ENCODE data around the gene MYO5B.
A peak's percentile ranks its signal among the peaks of the same experiment; 100 is the strongest.
"Not testable (repeated sequence)": the region's sequence is repeated elsewhere in the genome, so short reads cannot be mapped to it uniquely, and the experiment has no call there.

MYO5B gene

GRCh38 chr18:49846718-49847470 lies 348.1 kb downstream of the MYO5B start:
- DNase-seq: peak; percentile 19

- DNase-seq: no peak
These were observed 348.6 kb downstream of the MYO5B start for GRCh38 chr18:49846361-49846662.

GRCh38 chr18:49845629-49846360 lies 349.2 kb downstream of the MYO5B start:
- no peak for DNase-seq

GRCh38 chr18:49844903-49845302 lies 350.0 kb downstream of the MYO5B start:
- no peak for DNase-seq

- no peak for DNase-seq
These were observed 350.9 kb downstream of the MYO5B start for GRCh38 chr18:49843778-49844625.

GRCh38 chr18:49843131-49843530 lies 351.8 kb downstream of the MYO5B start:
- DNase-seq: no peak

GRCh38 chr18:49842656-49843055 lies 352.3 kb downstream of the MYO5B start:
- no peak for DNase-seq

- peak; percentile 23 for DNase-seq
These were observed 353.4 kb downstream of the MYO5B start for GRCh38 chr18:49841236-49842217.

- no peak for DNase-seq
These were observed 355.9 kb downstream of the MYO5B start for GRCh38 chr18:49839012-49839411.

GRCh38 chr18:49838381-49838780 lies 356.6 kb downstream of the MYO5B start:
- DNase-seq: no peak

- DNase-seq: no peak
These were observed 357.1 kb downstream of the MYO5B start for GRCh38 chr18:49837889-49838288.

GRCh38 chr18:49837316-49837835 lies 357.6 kb downstream of the MYO5B start:
- not testable (repeated sequence) for DNase-seq

- DNase-seq: no peak
These were observed 359.5 kb downstream of the MYO5B start for GRCh38 chr18:49835405-49835804.

- DNase-seq: no peak
These were observed 360.7 kb downstream of the MYO5B start for GRCh38 chr18:49834258-49834657.

GRCh38 chr18:49833814-49834213 lies 361.1 kb downstream of the MYO5B start:
- no peak for DNase-seq

- no peak for DNase-seq
These were observed 362.7 kb downstream of the MYO5B start for GRCh38 chr18:49832221-49832647.

GRCh38 chr18:49827996-49828395 lies 367.0 kb downstream of the MYO5B start:
- no peak for DNase-seq

- DNase-seq: no peak
These were observed 374.9 kb downstream of the MYO5B start for GRCh38 chr18:49819823-49820671.

- DNase-seq: no peak
These were observed 375.8 kb downstream of the MYO5B start for GRCh38 chr18:49819071-49819662.

- no peak for DNase-seq
These were observed 377.0 kb downstream of the MYO5B start for GRCh38 chr18:49817947-49818346.

GRCh38 chr18:49815927-49816326 lies 379.0 kb downstream of the MYO5B start:
- DNase-seq: no peak

All from NCI-H2107 (cell line).